Keratinocyte (primary cell): Measurements from ENCODE around the gene CEP162.

Experiments used
- EZH2 ChIP-seq: IDR thresholded peaks from one replicate; pipeline ENCODE4 v1.6.1; 2012; ENCODE audit warnings: inconsistent platforms, mild to moderate bottlenecking, low read length, moderate library complexity
- TF ChIP-seq, protein P1 (sequence below), 3 experiments: IDR thresholded peaks in 1 of 3; conservative IDR thresholded peaks in 1 of 3; optimal IDR thresholded peaks in 1 of 3; 2 replicates in 2 of 3; 3 replicates in 1 of 3; pipeline versions ENCODE3 to v1.5.1; 2011; ENCODE audit warnings: low read length in 3 of 3, mild to moderate bottlenecking in 3 of 3, moderate library complexity in 2 of 3, control low read depth in 1 of 3, inconsistent platforms in 1 of 3; ENCODE audit not compliant: insufficient read depth in 2 of 3; ENCODE audit errors: extremely low read depth in 1 of 3

- TF ChIP-seq, protein P1, sequence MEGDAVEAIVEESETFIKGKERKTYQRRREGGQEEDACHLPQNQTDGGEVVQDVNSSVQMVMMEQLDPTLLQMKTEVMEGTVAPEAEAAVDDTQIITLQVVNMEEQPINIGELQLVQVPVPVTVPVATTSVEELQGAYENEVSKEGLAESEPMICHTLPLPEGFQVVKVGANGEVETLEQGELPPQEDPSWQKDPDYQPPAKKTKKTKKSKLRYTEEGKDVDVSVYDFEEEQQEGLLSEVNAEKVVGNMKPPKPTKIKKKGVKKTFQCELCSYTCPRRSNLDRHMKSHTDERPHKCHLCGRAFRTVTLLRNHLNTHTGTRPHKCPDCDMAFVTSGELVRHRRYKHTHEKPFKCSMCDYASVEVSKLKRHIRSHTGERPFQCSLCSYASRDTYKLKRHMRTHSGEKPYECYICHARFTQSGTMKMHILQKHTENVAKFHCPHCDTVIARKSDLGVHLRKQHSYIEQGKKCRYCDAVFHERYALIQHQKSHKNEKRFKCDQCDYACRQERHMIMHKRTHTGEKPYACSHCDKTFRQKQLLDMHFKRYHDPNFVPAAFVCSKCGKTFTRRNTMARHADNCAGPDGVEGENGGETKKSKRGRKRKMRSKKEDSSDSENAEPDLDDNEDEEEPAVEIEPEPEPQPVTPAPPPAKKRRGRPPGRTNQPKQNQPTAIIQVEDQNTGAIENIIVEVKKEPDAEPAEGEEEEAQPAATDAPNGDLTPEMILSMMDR (optimal IDR thresholded peaks at IDR 0.05 in 1 of 3, IDR thresholded peaks at IDR 0.05 in 1 of 3, conservative IDR thresholded peaks at IDR 0.05 in 1 of 3; ENCODE audit: extremely low read depth in 1 of 3, insufficient read depth in 2 of 3, low read length in 3 of 3) = no peak
- no peak for TF ChIP-seq EZH2
These were observed 55.4 kb downstream of the CEP162 start for GRCh38 chr6:84172080-84172479.
